GM21717 (cell line): ENCODE measurements around the gene PDIA6.

ENCODE experiments used
- ATAC-seq: cut with Tn5 transposase; IDR thresholded peaks from one replicate; pipeline ENCODE4 v1.9.1; 2021; ENCODE audit warnings: mild to moderate bottlenecking, moderate library complexity; ENCODE audit not compliant: unreplicated experiment

PDIA6 gene

DNA sequence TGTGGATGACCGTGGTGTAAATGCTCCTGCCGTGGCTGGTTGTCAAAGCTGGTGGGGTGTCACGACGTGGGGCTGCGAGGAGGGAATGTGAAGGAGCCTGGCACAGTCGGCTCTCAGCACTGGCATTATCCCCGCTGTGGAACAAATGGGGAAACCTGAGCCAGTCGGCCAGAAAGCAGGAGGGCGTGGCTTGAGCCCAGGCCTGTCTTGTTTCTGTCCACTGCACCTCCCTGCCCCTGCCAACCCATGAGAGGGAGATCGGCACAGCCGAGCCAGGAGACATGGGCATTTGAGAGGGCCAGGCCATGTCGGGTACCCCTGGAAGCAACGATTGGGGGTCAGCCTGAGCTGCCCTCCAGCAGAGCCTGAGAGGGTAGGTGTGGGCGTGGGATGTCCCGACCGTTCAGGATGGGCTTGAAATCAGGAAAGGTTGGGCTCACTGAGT lies 44.5 kb downstream of the PDIA6 start:
- no peak for ATAC-seq

DNA sequence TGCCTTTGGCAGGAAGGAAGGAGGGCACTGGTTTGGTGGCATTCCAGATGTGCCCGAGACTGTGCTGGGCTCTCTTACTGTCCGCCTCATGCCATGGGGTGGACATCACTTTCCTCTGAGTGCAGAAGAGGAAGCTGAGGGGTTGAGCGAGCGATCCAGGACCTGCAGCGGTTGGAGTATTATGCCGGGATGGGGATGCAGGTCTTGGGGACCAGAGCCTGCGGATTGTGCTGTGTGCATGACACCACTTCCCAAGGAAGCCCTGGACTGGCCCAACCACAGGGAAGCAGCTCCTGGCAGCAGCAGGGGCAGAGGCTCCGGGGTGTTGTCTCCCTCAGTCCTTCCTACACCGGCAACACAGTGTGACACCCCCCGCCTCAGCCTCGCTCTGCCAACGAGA lies 46.7 kb downstream of the PDIA6 start:
- ATAC-seq: no peak

DNA sequence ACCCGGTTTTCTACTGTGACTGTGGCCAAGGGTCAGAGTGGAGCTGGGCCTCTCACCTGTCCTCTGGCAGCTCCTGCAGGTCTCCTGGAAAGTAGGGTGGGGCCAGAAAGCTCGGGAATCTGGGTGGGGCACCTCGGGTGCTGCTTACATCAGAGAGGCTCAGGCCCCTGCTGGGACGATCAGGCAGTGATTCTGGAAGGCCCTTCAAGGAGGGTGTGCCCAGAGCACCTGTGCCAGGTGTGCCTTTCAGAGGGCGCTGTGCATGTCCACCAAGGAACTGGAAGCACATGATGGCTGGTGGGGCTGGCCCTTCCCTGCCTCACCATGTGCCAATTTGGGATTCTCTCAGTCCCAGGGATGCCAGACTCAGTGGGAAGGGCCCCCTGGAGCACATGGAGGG lies 47.1 kb downstream of the PDIA6 start:
- ATAC-seq: no peak

DNA sequence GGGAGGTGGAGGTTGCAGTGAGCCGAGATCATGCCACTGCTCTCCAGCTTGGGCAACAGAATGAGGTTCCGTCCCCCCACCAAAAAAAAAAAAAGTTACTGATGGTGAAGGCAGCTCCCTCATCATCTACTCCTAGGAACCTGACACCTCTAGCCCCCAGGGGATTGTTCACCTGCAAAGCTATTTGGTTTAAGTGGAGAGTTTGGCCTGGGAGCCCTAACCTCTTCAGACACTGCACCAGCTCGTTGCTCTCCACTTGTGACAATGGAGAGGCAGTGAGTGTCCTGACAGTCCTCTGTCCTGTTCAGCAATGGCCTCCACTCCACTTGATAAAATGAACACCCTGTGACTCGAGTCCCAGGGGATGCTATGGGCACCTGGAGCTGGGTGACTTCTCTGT lies 47.7 kb downstream of the PDIA6 start:
- ATAC-seq: no peak

DNA sequence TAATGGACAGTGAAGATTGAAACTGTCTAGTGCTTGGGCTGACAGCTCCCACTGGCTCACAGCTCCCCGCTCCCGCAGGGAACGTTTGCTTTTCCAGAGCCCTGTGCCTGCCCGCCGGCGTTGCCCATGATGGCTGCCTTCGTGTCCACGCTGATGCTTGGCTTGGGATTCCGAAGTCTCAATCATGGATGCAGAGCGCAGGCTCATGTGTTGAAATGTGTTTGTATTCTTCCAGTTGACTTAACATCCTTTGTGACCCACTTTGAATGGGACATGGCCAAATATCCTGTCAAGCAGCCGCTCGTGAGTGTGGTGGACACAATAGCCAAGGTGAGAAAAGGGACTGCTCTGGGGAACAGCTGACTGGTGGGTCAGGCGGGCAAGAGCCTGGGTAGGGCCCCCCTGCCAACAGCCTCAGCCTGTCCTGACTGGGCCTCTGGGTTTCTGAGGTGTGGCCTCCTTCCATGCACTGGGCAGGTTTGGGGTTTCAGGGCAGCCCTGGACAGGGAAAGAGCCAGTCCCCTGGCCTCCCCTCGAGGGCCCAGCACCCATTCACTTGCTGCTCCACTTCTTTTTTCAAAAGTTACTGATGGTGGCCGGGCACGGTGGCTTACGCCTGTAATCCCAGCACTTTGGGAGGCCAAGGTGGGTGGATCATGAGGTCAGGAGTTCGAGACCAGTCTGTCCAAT lies 48.3 kb downstream of the PDIA6 start:
- ATAC-seq: no peak

DNA sequence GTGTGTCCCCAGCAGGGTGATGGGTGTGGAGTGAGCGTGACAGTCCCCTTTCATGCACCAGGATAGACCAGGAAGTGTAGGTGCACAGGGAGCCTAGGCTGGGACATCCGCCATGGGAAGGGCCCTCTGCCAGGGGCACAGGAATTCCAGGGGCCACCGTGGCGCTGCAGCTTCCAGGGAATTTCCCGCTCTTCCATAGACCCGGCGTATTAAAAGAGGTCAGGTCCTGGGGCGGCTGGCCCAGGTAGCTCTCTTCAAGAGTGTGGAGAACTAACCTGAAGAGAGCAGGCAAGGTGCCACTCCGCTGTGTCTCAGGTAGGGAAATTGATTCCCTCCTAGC lies 49.2 kb downstream of the PDIA6 start:
- no peak for ATAC-seq

DNA sequence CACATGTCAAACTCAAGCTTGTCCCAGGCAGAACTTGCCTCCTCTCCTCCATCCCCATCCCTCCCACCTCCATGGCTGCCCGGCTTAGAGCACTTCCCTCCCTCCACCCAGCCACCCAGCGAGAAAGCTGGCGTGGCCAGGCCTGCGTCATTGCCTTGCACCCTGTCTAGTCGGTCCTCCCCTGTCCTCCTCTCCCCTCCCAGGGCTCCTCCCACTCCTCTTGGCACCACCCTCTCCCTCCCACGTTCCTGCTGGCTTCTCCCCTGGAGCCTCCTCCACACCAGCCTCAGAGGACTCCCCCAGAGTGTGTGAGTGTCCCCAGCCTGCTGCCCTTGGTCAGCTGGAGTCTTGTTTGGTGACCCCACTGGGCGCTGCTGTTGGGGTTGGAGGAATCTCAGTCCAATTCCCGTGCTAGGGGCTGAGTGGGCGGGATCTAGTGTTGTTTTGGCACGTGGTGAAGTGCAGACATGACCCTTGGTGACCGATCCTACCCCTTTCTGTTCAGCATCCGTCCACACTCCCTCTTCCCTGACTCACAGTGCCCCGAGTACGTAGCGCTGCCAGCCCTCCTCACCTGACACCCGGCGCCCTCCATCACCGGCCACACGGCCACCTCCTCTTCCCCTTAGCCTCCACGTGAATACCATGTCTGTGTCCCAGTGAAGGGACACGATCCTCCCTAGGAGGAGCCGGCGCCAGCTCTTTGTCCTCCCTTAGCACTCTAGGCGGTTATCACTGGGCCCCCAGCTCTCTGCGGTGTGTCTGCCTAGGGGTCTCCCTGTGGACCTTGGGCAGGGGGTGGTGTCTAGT lies 49.7 kb downstream of the PDIA6 start:
- ATAC-seq: no peak

DNA sequence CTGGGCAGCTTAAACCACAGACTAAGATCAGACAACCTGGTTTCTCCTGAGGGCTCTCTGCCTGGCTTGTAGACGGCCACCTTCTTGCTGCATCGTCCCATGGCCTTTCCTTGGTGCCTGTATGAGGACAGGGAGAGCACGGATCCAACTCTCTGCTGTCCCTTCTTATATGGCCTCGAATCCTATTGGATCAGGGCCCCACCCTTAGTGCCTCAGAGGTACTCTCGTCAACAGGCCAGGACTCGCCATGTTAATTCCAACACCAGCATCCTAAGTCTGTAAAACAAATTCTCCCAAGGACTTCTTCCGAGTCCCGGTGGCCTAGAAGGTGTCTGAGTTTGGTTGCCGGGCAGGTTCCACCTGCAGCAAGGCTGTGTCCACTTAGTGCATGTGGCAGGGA lies 51.0 kb downstream of the PDIA6 start:
- ATAC-seq: no peak

DNA sequence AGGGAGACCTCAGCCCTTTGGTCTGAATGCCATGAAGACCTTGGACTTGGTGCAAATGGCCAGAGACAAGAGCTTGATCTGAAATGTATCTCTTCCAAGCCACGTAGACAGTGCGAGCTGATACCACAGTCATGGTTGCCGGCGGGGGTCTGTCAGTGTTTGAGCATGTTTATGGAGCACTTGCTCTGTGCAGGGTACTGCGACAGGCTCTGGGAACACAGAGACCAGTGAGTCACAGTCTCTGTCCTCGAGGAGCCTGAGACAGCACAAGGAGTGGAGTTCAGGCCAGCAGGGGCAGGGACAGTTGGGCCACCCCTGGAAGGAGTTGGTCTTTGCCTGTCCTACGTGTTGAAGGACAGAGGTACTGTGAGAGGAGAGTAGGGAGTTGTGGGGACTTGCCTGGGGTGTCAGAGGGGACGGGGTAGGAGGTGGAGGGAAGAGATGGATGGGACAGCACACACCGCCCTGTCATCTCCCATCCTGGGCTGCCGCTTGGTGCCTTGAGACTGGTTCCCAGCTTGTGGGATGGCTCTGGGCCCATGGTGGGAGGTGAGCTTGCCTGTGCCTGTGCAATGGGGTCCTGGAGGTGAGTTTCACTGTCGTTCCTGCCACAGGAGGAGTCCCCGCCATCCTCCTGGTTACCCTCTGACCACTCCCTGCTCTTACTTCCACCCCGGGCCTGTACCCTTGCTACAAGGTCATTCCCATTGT lies 51.6 kb downstream of the PDIA6 start:
- ATAC-seq: no peak

DNA sequence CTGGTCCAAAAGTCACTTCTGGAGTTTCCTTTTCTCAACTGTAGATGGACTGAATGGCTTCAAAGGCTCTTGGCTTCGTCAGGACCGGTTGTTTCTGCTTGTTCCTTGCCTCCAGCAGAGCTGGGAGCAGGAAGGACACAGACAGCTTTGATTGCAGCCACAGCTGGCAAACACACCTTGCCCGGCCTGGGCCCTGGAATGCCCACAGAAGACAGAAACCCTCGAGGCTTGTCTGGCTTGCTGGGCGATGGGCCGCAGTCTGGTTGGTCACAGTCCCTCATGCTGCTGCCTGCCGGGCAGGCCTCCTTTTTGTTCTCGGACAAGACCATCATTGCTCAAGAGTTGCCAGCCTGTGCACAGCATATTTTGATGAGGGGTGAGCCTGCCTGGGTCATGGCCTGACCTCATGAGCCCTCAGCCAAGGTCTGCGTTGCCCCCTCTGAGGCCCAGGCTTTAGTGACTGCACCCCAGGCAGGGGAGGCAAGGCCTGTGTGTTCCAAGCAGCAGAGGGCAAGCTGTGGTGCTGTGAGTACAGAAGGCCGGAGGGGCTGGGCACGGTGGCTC lies 53.4 kb downstream of the PDIA6 start:
- ATAC-seq: no peak

DNA sequence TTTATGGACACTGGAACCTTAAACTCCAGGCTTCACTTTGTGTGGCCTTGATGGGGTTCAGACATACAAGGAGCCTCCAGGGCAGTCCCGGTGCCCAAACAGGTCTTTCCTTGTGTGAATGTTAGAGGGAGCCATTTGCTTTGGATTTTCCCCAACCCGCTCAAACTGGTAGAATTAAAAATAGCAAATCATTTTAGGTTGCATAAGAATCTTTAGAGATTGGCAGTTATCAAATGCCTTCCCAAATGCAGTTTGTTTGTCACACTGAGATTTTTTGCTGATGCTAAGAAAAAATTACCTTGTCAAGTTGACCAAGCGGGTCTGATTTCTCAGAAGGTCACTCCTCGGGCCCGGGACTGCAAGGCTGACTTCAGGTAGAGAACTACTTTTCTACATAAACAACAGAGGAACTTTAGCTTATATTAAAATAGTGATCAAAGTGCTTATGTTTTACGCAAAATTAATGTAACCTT lies 54.7 kb downstream of the PDIA6 start:
- ATAC-seq: no peak

DNA sequence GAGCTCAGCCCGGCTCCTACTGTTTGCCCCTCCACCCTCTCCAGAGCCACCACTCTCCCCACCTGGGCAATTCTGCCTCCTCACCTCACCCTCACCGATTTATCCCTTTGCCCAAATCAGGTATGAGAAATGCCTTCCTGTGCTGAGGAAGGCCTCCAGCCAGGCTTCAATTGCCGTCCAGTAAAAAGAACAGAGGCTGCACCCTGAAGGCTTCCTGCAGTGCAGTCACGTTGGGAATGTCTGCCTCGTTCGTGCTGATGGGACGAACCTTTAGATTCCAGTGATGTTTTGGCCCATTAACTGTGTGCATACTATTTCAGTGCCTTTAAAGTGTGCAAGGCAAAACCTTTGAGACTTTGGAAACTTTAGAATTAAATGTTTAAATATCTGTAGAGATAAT lies 57.0 kb downstream of the PDIA6 start:
- ATAC-seq: no peak

DNA sequence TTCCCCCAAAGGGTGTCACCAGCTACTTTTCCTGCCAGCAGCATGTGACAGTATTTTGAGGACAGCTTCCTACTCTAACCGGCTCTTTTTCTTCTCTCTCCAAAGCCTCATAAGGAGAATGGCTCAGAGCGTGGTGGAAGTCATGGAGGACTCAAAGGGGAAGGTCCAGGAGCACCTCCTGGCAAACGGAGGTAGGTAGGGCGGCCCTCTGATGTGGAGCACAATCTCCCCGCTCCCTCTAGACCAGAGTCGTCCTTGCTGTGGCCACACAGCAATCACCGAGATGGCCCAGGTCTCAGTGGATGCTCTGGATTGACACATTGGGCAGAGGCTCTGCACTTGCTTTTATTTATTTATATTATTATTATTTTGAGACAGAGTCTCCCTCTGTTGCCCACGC lies 58.7 kb downstream of the PDIA6 start:
- no peak for ATAC-seq

DNA sequence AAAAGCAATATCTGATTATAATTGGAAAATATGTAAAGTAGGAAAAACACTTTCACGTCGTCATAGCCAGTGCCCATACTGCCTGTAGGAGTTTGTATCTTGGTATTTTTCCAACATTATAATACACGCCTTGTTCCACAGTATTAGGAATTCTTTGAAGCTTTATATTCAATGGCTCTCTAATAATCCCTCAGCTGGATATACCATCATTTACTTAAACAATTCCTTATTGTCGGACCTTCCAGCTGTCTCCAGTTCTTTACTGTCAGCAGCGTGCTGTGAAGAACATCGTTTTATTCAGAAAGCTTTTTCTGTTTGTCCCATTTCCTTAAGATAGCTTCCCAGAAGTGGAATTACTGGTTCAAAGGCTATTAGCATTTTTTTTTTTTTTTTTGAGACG lies 59.4 kb downstream of the PDIA6 start:
- ATAC-seq: no peak

DNA sequence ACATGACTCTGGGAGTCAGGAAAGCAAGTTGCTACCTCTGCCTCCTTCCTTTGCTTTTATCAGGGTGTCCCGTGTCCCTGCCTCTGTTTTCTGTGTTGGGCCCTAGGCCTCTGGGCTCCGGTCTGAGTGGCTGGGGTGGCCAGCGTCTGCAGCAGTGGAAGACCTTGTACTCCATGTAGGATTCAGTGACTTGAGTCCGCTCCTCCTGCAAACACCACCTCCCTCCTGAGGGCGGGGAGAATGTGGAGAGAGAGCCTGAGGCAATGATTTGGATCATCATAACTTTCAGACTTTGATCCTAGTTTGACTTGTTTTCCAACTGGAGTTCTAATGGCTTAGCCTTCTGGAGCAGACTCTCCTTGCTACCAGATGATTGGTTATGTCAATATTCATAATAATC lies 60.3 kb downstream of the PDIA6 start:
- ATAC-seq: no peak

DNA sequence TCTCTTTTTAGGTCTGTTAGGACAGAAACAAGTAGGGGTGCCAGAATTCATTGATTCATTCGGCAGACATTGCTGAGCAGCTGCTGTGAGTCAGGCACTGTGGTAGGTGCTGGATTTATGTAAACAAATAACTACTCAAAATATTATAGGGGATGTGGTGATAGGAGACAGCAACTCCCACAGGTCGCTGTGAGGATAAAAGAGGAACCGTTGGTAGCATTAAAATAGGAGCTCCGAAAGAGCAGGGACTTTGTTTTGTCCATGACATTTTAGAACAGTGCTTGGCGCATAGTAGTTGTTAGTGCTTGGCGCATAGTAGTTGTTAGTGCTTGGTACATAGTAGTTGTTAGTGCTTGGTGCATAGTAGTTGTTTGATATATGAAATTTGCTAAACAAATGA lies 62.0 kb downstream of the PDIA6 start:
- ATAC-seq: no peak

DNA sequence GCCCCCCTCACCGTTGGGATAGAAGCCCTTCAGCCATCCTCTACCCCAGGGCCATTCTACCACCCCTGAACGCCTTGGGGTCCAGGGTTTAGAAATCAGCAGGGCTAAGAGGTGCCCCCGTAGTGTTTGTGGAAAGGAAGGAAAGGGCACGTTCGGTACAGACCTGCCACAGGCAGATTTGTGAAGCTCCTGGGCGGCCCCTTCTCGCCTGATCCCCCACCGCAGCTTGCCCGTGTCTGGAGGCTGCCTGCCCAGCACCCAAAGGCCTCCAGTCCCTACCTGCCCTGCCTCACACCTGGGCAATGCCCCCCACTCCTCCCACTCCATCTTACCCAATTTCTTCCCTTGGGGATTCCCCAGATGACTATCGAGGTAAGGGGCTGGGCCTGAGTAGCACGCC lies 69.9 kb downstream of the PDIA6 start:
- no peak for ATAC-seq

DNA sequence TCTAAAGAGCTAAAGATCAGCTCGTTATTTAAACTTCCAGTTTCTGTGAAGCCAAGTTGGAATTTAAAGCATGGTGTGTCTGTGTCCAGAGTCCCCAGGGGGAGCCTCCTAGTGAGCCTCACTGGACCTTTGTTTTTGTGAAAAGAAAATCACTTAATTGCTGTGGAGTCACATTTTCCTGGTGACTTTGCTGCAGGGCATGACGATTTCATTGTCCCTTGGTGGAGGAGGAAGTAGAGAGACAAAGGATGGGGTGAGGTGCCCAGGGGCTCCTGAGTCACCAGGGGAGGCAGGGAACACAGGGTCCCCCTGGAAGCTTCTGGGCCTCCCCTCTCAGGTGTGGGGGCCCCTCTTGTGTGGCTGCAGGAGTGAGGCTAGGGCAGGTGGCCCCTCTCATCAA lies 71.4 kb downstream of the PDIA6 start:
- no peak for ATAC-seq

DNA sequence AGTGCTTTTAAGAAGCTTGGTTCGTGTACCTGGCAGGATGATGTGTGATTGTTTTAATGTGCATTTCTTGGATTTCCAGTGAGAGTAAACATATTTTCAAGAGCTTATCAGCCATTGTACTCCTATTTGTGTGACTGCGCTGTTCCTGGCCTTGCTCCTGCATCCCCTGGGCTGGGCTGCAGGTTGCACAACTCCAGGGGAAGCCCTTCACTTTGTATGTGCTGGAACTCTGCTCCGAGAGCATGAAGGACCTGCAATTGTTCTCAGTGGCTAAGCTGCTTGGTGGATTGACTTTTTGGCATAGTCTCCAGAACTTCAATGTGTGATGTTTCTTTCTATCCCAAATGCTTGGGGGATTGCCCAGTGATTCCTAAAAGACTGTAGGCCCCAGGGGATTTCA lies 72.4 kb downstream of the PDIA6 start:
- no peak for ATAC-seq

DNA sequence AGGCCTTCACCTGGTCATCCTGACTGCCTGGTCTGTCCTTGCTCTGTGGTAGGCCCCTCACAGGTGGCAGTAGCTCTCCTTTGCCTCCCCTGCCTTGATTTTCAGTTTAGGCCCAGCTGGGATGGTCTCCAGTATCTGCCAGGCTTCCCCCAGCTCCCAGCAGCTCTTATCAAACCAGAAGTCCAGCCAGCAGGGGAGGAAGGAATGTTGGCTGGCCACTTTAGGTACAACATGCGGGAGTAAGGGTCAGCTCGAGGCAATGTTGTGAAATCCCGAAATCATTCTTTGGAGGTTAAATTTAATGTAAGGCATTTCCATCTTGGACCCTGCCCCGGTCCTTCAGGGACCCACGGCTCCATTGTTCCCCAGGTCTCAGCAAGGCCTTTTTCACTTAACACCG lies 74.4 kb downstream of the PDIA6 start:
- ATAC-seq: no peak

DNA sequence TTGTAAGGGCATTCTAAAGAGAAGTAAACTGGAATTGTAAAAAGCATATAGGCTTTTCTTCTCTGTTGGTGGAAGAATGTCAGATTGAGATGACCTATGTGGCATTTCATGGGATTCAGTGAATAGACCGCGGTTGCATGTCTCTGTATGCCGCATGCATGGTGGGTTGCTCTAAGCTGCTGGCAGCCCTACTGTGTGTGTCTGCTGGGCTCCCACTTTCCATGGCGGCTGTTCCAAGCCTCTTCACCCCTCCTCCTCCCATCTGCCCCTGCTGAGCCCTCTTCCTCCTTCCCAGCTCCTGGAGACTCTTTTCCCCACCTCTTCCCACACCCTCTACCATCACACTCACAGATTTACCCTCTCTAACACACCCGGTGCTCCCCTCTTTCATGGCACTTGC lies 78.6 kb downstream of the PDIA6 start:
- ATAC-seq: no peak

DNA sequence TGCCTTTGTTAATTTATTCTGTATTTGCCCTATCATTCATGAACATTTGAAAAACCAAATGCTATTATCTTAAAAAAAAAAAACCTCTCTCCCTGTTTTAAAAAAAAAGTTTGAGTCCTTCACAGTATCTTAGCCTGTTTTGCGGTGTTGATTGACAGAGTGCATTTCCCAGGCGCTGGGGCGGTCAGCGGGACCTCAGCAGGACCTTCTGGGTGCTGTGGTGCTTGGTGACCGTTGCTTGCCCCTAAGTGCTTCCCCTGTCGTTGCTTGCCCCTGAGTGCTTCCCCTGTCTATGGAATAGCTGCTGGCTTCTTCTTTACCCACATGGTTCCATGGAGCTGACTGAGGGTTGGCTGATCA lies 79.0 kb downstream of the PDIA6 start:
- no peak for ATAC-seq
